ENCODE results near the gene NSMF. TPM values are rescaled to one million over a fixed set of nuclear protein-coding genes. Genes with fewer than 3 reads are reported as not detected.

NSMF gene
- total RNA-seq, 1 donor from 2014 or later, result 131 TPM

- Mint-ChIP-seq H3K4me3 (ENCODE audit: unreplicated experiment) (peak overlapping the region; percentile 71), H3K36me3 (ENCODE audit: unreplicated experiment) (peaks cover 11% of the 10 kb centered on the region), H3K9me3 (ENCODE audit: unreplicated experiment) (peaks cover 11% of the 10 kb centered on the region), H3K27ac (ENCODE audit: unreplicated experiment) (no peak overlapping the region), H3K27me3 (ENCODE audit: unreplicated experiment) (peaks cover 4% of the 10 kb centered on the region), H3K4me1 (ENCODE audit: low read depth, unreplicated experiment) (no peaks in the 10 kb centered on the region)
- no peak for DNase-seq
- no peak for TF ChIP-seq CTCF (IDR thresholded peaks at IDR 0.05; ENCODE audit: partially characterized antibody, unreplicated experiment)
Observed at GRCh38 chr9:137406085-137406760, 52.9 kb downstream of the NSMF start.

- H3K36me3 Mint-ChIP-seq (ENCODE audit: unreplicated experiment), result peaks cover 11% of the 10 kb centered on the region
- H3K4me3 Mint-ChIP-seq (ENCODE audit: unreplicated experiment), result no peak overlapping the region
- no peak for DNase-seq
- no peaks in the 10 kb centered on the region for H3K4me1 Mint-ChIP-seq (ENCODE audit: low read depth, unreplicated experiment)
- H3K27ac Mint-ChIP-seq (ENCODE audit: unreplicated experiment), result no peak overlapping the region
- no peak for TF ChIP-seq CTCF (IDR thresholded peaks at IDR 0.05; ENCODE audit: partially characterized antibody, unreplicated experiment)
- peaks cover 11% of the 10 kb centered on the region for H3K9me3 Mint-ChIP-seq (ENCODE audit: unreplicated experiment)
- H3K27me3 Mint-ChIP-seq (ENCODE audit: unreplicated experiment), result peaks cover 4% of the 10 kb centered on the region
Observed at GRCh38 chr9:137405677-137406081, 53.5 kb downstream of the NSMF start.

GRCh38 chr9:137404961-137405567 is 54.1 kb downstream of the NSMF start:
- Mint-ChIP-seq H3K27me3 (ENCODE audit: unreplicated experiment) (peaks cover 7% of the 10 kb centered on the region), H3K4me1 (ENCODE audit: low read depth, unreplicated experiment) (no peaks in the 10 kb centered on the region), H3K9me3 (ENCODE audit: unreplicated experiment) (peaks cover 13% of the 10 kb centered on the region), H3K4me3 (ENCODE audit: unreplicated experiment) (no peak overlapping the region), H3K27ac (ENCODE audit: unreplicated experiment) (no peak overlapping the region), H3K36me3 (ENCODE audit: unreplicated experiment) (peaks cover 15% of the 10 kb centered on the region)
- DNase-seq, result no peak
- TF ChIP-seq CTCF (IDR thresholded peaks at IDR 0.05; ENCODE audit: partially characterized antibody, unreplicated experiment), result no peak

- TF ChIP-seq CTCF (IDR thresholded peaks at IDR 0.05; ENCODE audit: partially characterized antibody, unreplicated experiment), result no peak
- H3K27me3 Mint-ChIP-seq (ENCODE audit: unreplicated experiment), result peaks cover 10% of the 10 kb centered on the region
- H3K4me3 Mint-ChIP-seq (ENCODE audit: unreplicated experiment), result no peak overlapping the region
- peaks cover 23% of the 10 kb centered on the region for H3K36me3 Mint-ChIP-seq (ENCODE audit: unreplicated experiment)
- DNase-seq, result no peak
- no peak overlapping the region for H3K27ac Mint-ChIP-seq (ENCODE audit: unreplicated experiment)
- no peaks in the 10 kb centered on the region for H3K4me1 Mint-ChIP-seq (ENCODE audit: low read depth, unreplicated experiment)
- peaks cover 17% of the 10 kb centered on the region for H3K9me3 Mint-ChIP-seq (ENCODE audit: unreplicated experiment)
Observed at GRCh38 chr9:137403269-137403668, 55.9 kb downstream of the NSMF start.

GRCh38 chr9:137402746-137403145 is 56.4 kb downstream of the NSMF start:
- no peak overlapping the region for H3K27ac Mint-ChIP-seq (ENCODE audit: unreplicated experiment)
- H3K4me3 Mint-ChIP-seq (ENCODE audit: unreplicated experiment), result no peak overlapping the region
- H3K36me3 Mint-ChIP-seq (ENCODE audit: unreplicated experiment), result peaks cover 27% of the 10 kb centered on the region
- no peaks in the 10 kb centered on the region for H3K4me1 Mint-ChIP-seq (ENCODE audit: low read depth, unreplicated experiment)
- TF ChIP-seq CTCF (IDR thresholded peaks at IDR 0.05; ENCODE audit: partially characterized antibody, unreplicated experiment), result no peak
- peaks cover 10% of the 10 kb centered on the region for H3K27me3 Mint-ChIP-seq (ENCODE audit: unreplicated experiment)
- DNase-seq, result no peak
- peaks cover 19% of the 10 kb centered on the region for H3K9me3 Mint-ChIP-seq (ENCODE audit: unreplicated experiment)

Measured in glutamatergic neuron (in vitro differentiated cells).